ENCODE data around the gene PKP4.

The PKP4 gene

DNA sequence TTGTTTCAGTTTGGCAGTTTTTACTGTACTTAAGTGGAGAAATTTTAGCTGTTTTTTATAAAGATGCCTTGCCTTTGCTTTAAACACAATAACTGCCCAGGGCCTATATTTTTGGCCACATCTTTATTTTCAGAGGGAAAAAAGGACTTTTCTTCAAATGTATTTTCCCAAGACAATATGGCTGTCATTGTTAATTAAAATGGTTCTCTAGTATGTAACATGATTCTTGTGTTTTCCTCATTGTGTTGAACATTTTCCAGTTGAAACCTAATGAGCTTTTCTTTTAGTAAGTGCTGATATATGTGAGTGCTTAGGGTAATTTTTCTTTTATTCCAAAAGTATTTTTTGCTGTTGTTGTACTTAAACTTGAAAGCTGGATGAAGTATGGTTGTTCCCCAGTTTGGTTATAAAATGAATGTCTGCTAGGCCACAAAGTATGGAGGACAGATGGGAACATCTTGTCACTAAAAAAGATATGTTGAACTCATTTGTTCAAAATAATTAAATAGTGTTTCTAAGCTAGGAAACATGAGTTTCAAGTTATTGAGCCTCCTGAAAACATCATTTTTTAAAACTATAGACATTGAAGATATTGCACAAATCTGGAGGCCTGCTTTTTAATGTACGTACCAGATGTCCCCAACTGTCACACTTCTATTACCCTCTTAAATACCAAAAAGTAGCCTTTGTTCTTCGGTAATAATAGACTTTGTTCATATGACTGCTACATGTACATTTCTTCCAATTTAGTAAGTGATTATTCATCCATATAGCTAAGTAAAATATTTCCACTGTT lies 190.9 kb downstream of the PKP4 start:
- DNase-seq (ENCODE audit: low spot score) = no peak

DNA sequence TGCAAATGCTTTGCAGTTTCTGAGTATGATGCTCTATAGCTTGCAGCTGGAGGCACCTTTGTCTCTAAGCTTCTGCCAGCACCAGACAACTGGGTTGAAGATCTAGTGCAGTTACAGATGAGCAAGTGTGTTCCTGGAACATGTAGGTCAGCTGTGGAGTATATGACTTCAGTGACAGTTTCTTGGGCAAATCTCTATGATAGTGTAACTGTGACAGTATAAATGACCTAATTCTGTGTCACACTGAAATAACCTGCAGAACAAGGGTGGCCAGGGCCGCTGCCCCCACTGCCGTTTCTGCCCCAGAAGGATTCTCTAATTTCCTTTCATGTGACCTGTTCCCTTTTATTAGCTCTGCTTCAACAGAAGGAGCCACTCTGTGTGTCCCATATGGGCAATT lies 193.1 kb downstream of the PKP4 start:
- DNase-seq (ENCODE audit: low spot score) = no peak

DNA sequence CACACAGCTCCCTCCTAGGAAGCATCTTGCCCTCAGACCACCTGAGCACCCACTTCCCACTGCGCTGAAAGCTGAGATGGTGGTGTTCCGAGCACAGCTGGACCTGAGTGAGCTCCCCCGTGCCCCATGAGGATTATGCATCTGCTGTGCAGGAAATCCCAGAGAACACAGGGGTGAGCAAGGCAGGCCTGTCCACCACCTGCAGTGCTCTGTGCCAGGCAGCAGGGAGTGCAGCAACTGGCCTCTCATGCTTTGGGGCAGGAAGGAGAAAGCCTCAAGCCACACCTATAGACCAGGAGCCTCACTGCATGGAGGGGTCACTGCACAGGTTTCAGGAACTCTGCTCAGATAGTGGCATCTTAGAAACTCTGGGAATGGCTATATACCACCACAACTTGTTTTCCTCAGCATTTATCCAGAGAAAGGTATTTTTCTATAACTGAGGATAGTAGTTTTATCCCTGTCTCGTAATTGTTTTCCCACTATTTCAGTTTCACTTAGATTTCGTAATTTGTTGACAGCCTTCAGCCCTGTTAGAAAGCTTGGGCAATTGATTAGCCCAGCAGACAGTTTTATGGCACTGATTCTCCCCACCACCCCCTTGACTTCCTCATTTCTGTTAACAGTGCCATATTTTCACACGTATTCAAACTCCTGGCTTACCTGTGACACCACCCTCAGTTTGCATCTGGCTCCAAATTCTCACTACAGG lies 194.1 kb downstream of the PKP4 start:
- DNase-seq (ENCODE audit: low spot score) = no peak

DNA sequence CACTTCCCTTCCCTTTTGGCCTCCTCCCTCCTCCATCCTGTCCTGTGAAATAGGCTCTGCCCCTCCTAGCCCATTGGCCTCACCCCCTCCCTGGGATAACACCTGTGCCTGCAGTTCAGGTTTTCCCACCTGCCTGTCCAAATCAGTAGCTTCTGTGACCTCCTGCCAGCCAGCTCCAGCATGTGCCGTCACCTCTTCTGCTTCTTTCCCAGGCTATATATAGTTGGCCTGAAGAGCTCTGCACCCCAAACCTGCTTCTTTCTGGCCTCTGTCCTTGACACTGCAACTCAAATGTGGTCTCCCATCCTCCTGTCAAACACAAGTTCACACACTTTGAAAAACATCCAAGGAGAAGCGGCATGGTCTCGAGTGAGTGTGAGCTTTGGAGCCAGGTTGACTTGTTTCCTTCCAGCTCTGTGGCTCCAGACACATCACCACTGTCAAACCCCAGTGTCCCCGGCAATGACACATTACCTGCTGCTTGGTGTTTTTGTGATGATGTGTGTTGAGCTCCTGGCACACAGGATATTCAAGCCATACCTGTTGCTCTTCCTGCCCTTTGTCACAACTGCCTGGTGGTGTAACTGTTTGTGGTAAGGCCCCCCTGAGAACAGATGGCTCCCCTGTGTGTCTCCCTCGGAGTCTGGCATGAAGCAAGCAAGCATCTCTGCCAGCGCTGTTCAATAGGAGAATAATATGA lies 194.8 kb downstream of the PKP4 start:
- no peak for DNase-seq (ENCODE audit: low spot score)

DNA sequence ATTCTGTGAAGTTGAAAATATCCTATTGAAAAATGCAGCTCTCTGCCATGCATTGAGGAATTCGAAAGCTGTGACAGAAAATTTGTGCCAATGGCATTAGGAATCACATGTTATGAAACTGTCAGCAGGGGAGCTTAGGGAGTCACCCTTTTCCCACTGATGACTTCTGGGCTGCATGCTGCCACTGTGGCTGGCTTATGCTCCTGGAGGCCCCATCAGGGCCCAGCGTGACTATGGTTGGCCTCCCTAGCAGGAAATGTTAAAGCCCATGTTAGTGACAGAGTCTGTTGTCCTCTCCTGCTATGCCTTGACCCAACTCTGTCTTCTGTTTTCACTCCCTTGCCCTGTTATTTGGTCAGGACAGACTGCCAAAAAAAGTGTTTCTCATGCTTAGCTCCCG lies 198.9 kb downstream of the PKP4 start:
- no peak for DNase-seq (ENCODE audit: low spot score)

DNA sequence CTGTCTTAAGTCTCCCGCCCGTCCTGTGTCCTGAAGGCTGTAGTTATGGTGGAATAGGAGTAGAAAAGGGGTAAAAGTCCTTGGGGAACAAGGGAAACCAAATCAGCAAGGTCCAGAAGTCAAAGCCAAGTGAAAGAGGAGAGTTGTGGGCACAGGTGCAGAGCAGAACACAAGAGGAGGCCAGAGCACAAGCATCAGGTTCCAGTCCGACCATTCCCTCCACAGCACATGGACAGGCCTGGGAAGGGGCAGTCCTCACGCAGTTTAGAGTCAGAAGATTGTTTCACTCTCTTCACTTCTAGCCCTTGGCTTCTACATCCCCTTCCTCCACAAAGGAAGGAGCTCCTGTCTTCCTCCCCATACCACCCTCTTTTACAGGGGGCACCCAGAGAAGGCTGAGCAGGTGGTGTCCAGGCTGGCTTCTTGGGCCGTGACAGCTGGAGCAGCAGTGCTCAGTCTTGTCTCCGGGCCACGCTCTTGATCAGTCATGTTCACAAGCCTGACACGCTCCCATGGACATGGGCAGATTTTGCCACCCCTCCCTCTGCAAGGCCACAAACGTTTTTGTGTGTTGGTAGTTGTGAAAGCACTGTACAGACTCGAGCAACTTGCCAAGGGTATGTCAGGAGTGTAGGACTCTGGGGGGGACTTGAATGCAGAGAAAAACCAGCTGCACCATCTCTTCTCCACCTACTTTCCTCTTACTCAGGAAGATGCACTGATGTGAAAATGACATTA lies 199.9 kb downstream of the PKP4 start:
- no peak for DNase-seq (ENCODE audit: low spot score)

DNA sequence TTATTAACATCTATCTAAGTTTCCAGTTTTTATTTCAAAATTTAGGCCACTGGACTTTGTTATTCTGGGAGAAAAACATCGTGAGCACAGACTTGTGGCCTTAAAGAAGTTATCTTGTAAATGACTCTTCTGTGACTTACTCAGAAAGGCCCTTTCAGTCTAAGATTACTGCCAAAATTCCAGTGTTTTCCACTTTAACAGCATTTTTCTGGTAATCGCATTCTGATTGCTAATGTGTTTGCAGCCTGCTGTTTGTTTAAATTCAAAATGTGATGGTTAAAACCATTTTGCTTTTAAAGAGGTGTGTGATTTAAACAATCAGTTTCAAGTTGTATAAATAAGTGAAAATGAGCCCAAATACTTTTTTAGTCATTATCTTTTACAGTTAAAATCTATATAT lies 201.6 kb downstream of the PKP4 start:
- DNase-seq (ENCODE audit: low spot score) = no peak

DNA sequence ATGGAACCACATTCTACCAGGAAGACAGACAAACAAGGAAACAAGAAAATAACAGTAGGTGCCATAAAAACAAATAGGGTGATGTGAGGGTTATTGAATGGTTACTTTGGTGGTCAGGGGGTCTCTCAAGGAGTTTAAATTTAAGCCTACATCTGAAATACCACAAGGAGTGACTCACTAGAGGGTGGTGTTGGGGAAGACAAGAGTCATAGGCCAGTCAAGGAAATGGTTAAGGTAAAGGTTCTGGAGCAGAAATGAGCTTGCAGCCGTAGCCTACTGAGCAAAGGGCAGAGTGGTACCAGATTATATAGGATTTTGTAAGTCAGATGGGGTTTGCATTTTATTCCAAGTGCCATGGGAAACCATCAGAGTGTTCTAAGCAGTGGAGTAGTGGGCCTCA lies 202.7 kb downstream of the PKP4 start:
- DNase-seq (ENCODE audit: low spot score) = no peak

DNA sequence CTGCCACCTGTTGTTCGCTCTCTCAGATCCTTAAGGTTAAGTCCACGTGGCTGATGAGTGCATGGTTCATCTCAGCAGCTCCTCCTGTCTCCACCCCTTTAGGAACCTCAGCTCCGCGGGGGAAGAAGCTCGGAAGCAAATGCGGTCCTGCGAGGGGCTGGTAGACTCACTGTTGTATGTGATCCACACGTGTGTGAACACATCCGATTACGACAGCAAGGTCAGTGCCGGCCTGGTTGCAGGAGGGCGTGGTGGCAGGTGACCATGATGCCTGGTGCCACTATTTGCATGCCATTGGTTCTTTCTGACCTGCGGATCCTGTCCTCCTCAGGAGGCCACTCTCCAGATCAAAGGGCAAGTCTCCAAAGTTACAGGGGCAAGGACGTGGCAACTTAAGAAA lies 204.5 kb downstream of the PKP4 start:
- no peak for DNase-seq (ENCODE audit: low spot score)

DNA sequence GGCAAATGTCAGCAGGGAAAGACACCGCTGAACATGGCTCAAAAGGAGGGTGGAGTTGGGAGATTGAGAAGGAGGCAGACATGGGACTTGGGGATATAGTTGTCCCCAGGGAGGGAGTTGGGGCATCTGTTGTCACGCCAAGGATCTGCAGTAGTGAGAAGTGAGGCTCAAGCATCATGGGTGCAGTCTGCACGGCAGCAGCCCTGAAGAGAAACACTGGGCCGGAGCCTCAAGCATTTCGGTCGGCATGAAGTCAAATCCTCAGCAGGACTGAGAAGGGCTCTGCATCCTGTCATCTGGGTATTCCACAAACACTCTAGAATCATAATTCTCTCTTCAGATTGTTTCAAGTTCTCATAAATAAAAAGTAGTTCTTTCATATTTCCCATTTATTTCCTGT lies 205.7 kb downstream of the PKP4 start:
- DNase-seq (ENCODE audit: low spot score) = no peak

DNA sequence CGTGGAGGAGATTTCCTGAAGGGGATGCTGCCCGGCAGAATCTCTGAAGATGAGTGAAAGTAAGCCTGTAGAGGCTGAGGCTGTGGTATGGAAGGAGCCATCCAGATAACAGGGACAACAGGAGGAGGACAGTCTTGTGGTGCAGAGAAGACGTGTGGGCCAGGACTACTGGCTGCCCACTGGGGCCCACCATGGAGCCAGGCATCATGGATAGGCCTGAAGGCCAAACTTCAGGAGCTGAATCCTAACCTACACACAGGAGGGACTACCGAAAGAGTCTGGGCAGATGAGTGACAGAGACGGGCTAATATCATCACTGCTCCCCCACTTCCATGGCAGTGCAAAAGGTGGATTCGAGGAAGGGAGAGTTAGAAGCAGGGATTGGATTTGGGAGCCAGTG lies 207.0 kb downstream of the PKP4 start:
- DNase-seq (ENCODE audit: low spot score) = no peak

DNA sequence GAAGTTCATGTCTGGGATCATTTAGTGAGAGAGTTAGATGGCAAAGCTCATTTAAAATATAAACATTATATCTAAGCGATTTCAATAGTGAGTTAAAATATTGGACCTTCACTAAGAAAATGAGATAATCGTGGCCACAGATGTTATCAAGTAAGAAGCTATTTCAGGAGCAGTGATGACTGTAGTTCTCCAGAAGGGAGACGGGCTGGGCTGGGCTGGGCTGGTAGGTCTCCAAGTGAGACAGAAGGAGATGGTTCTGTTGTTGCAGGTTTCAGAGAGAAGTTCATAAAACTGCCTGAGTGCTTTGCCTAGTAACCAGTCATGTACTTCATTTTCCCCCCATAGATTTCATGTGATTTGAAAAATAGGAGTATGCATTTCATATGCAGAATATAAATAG lies 208.2 kb downstream of the PKP4 start:
- DNase-seq (ENCODE audit: low spot score) = no peak

DNA sequence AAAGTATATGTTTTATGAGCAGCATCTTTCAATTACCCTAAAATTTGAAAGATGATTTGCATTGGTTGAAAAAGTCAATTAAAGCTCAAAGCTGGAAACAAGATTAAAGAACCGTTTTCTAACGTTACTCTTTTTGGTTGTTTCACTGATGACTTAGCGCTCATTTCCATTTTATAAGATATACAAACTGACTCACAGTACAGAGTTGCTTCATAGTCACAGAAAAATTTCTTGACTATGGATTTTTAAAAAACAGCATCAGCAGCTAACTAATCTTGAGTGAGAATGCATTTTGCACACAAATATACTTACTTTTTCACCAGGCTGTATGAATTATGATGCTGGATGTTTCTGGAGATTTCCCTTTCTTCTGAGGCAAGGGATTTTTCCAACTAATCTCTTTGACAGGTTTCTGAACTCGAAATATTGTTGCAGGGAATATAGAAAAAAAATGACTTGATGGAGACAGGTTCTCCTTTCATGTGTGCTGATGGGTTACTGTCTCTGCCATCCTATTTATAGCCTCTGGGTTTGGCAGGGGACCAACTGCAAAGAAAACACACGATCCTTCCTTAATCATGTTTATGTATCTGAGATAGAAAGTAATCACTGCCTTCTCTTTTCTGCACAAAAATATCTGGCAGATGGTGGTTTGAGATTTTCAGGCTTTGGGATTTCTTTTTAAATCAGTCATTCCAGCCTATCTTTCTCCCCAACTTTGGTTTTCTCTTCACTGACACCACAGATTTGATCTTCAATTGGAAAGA lies 209.0 kb downstream of the PKP4 start:
- DNase-seq (ENCODE audit: low spot score) = no peak

DNA sequence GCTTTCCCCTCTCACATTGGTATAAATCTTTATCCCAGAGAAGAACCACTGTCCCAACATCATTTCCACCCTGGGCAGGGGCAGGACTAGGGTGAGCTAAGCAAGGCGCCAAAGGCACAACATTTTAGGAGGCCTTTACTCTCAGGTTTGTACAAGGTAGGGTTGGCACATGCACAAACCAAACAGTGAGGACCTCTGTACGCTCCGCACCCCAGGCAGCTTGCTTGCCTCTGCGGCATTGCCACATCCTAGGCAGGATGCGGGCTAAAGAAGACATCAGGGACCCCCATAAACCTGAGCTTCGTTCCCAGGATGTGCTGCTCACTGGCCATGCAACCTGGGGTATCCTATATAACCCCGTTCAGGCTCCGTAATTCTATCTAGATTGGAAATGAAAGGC lies 210.2 kb downstream of the PKP4 start:
- DNase-seq (ENCODE audit: low spot score) = no peak

DNA sequence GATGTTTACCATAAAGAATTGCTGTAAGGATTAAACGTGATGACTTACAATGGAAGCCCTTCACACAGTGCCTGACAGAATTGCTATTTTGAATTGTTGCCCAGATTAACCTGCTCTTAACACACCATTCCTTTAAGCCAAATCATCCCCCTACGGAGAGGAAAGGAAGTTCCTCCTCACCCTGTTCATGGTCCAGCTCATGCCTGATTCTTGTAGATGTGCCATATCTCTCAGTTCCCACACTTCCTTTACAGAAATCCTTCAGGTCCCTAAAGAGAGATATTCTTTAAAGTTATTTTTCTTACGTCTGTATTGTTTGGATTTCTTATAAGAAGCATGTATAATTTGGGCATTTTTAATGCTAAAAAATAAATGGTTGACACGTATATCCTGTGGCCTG lies 210.8 kb downstream of the PKP4 start:
- DNase-seq (ENCODE audit: low spot score) = no peak

DNA sequence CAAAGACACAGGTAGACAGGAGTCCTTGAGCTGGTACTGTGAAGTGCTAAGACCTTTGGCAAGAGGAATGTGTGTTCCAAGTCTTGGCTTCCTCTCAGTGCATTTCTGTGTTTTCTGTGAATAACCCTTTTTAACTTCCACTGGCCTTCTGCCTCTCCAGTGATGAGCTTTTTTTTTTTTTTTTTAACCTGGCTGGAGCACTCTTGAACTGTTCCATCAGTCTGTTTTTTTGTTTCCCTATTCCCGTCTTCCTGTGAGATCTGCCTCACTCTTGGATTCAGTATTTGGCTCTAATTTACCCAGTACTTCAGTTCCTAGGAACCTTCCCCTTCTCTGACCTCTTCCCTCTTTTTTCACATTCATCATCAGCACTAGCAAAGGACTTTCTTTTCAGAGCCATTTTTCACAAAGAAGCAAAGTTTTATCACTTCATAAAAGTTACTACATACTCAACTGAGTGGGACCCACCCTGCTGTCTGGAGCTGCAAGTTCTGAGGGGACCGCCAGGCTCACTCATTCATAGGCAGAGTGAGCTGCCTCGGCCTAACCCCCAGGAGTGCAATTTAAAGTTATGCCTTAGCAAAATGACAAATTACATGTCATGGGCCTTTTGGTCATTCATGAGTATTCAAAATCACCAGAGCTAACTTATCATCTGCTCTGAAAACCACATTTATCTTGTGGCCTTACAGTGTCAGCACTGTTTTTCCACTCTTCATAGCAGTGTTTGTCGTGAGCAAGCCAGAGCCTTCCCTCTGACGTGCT lies 211.4 kb downstream of the PKP4 start:
- no peak for DNase-seq (ENCODE audit: low spot score)

DNA sequence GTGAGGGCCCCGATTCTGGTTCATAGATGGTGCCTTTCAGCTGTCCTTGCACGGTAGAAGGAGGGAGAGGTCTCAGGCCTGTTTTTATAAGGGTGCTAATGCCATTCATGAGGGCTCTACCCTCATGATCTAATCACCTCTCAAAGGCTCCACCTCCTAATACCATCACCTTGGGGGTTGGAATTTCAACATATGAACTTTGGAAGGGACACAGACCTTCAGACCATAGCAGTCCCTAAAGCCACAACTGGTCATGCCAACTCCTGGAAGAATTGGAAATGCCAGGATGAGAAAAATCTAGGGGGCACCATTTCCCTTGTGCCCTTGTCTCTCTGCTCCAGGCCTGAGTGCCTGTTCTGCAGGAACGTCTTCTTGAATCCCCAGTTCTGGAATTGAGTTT lies 213.5 kb downstream of the PKP4 start:
- no peak for DNase-seq (ENCODE audit: low spot score)

DNA sequence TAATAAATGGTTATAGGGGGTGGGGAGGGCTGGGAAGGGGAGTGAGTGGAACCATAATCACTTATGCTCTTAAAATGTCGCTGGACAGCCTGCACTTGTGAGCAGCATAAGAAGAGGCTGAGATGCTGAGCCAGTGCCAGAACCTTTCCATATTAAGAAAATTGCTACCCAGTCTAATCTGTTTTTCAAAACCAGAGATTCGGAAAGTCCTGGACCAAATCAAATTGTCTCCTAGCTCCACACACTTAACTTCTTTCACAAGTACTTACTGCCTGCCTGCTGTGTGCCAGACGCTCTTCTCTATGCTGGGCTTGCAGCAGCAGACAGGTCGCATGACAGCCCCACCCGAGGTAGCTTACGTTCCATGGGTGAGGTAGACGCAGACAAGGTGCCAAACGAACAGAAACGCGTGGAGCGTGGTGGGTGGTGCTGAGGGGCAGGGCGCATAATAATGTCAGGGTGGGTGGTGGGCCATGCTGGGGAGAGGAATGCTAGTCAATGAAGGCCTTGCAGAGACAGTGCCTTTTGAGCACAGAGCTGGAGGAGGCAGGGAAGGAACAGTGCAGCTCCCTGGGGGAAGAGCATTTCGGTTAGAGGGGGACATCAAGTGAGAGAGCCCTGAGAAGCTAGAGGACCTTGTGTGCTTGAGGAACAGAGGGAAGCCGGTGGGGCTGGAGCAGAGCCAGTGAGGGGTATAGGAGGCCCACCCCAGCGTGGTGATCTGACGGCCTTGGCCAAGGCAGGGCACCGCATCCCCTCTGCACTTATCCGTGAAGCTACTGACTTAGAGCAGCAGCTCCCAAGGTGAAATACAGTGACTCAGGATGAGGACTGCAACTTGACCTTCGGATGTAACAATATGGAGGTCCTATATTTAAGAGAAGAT lies 214.9 kb downstream of the PKP4 start:
- no peak for DNase-seq (ENCODE audit: low spot score)

DNA sequence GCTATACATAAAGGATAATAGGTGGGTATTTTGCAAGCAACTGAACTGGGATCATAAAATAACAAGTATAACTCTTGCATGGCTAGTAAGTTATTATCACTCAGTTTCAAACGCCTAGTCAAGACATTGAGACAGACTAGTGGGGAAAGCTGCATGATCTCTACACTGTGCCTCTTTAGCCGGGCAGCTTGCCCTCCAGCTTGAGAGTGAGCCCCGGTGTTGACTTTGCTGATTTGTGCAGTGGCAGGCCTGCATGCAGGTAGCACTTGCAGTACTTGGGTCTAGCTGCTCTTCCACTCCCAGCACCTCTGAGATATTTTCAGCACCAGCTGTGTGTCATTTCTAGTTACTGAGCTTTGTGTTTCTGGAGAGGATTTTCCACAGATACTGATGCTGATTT lies 219.5 kb downstream of the PKP4 start:
- no peak for DNase-seq (ENCODE audit: low spot score)

DNA sequence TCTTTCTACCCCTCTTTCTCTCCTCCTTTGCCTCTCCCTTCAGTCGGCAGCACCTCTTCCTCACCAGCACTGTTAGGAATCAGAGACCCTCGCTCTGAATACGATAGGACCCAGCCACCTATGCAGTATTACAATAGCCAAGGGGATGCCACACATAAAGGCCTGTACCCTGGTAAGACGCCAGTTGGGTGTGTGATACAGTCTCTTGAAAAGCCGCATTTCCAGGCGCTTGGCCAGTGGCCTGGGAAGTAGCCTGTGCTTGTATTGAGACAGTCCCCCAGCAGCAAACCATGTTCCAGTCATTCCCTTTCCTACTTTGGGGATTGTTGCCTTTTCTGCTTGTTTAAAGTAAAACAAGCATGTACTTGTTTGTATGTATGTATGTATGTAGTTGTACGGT lies 219.9 kb downstream of the PKP4 start:
- no peak for DNase-seq (ENCODE audit: low spot score)

Data from activated CD4-positive, alpha-beta T cell treated with anti-CD3 and anti-CD28 coated beads, Interleukin-2, Interleukin-4, amounts not matched to agents 100 ng/mL and 50 ng/mL, durations not matched to agents 16 hours and 8 hours (primary cell).